ENCODE measurements around the gene RAB1B.

RAB1B gene

DNA sequence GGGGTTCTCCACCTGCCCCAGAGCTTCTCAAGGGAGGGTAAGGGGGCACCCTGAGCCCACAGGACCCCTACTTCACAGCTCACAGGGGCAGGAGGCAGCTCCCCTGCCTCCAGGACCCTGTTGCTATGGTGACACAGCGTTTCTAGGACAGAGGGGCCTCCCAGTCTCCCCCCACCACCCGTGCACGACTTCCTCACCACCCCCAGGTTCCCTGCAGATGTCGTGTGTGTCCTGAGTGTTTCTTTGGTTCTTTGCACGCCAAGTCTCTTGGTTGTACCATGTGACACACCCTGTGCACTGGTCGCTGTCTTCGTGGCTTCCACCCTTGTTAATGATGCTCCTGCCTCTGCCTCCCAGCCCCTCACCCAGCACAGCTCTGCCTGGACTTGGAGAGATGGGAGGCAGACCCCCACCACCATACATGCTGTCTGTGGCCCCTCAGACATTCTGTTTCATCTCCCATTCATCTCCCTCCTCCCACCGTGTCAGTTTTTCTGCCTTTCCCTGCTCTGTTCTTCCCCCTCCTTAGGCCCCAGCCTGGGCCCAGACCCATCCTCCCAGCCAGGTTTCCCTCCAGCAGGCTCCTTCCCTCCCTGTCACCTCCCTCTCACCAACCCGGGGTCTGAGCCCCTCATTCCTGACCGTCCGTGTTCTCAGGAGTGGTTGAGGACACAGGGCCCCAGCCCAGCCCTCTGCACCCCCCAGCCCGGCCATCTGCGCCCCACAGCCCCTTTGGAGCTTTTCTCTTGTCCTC is 24.5 kb upstream of the RAB1B start (continued):
- TF ChIP-seq ZNF70 (CRISPR knock-in tag; IDR thresholded peaks at IDR 0.05) (no peak), ZFP3 (CRISPR knock-in tag; IDR thresholded peaks at IDR 0.05) (no peak), SNAI2 (CRISPR knock-in tag; IDR thresholded peaks at IDR 0.05) (no peak)

DNA sequence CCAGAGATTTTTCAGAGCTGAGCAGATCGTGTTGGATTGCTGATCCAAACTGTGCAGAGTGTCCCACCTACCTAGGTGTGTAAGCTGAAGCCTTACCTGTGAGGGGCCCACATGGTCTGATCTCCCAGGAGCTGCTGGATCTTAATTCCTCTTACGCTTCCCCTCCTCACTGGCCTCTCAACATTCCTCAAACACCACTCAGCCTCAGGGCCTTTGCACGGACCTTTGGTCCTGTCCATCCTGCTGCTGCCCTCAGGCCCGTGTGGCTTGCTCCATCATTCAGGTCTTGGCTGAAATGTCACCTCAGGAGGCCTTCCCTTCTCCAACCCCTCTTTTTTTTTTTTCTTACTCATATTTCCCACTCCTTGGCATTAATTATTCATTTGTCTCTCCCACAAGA is 21.1 kb upstream of the RAB1B start:
- no peak for TF ChIP-seq RARB (CRISPR knock-in tag; IDR thresholded peaks at IDR 0.05)
- TF ChIP-seq ESRRG (CRISPR knock-in tag; IDR thresholded peaks at IDR 0.05), result no peak
- TF ChIP-seq ZFP3 (CRISPR knock-in tag; IDR thresholded peaks at IDR 0.05), result no peak
- no peak for TF ChIP-seq TCF4 (CRISPR knock-in tag; IDR thresholded peaks at IDR 0.05; ENCODE audit: borderline replicate concordance)
- TF ChIP-seq, protein P1, sequence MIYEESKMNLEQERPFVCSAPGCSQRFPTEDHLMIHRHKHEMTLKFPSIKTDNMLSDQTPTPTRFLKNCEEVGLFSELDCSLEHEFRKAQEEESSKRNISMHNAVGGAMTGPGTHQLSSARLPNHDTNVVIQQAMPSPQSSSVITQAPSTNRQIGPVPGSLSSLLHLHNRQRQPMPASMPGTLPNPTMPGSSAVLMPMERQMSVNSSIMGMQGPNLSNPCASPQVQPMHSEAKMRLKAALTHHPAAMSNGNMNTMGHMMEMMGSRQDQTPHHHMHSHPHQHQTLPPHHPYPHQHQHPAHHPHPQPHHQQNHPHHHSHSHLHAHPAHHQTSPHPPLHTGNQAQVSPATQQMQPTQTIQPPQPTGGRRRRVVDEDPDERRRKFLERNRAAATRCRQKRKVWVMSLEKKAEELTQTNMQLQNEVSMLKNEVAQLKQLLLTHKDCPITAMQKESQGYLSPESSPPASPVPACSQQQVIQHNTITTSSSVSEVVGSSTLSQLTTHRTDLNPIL (CRISPR knock-in tag; IDR thresholded peaks at IDR 0.05; ENCODE audit: low read depth), result no peak
- no peak for TF ChIP-seq TOX (CRISPR knock-in tag; IDR thresholded peaks at IDR 0.05; ENCODE audit: borderline replicate concordance)
- TF ChIP-seq ZNF70 (CRISPR knock-in tag; IDR thresholded peaks at IDR 0.05), result no peak
- no peak for TF ChIP-seq ZNF8 (CRISPR knock-in tag; IDR thresholded peaks at IDR 0.05)
- TF ChIP-seq ARNTL (CRISPR knock-in tag; IDR thresholded peaks at IDR 0.05; ENCODE audit: borderline replicate concordance, low read depth), result no peak
- TF ChIP-seq BACH2 (CRISPR knock-in tag; IDR thresholded peaks at IDR 0.05; ENCODE audit: borderline replicate concordance), result no peak
- TF ChIP-seq, protein P2, sequence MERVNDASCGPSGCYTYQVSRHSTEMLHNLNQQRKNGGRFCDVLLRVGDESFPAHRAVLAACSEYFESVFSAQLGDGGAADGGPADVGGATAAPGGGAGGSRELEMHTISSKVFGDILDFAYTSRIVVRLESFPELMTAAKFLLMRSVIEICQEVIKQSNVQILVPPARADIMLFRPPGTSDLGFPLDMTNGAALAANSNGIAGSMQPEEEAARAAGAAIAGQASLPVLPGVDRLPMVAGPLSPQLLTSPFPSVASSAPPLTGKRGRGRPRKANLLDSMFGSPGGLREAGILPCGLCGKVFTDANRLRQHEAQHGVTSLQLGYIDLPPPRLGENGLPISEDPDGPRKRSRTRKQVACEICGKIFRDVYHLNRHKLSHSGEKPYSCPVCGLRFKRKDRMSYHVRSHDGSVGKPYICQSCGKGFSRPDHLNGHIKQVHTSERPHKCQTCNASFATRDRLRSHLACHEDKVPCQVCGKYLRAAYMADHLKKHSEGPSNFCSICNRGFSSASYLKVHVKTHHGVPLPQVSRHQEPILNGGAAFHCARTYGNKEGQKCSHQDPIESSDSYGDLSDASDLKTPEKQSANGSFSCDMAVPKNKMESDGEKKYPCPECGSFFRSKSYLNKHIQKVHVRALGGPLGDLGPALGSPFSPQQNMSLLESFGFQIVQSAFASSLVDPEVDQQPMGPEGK (CRISPR knock-in tag; IDR thresholded peaks at IDR 0.05; ENCODE audit: borderline replicate concordance), result no peak
- no peak for TF ChIP-seq CSDC2 (CRISPR knock-in tag; IDR thresholded peaks at IDR 0.05)
- TF ChIP-seq ZFP30 (CRISPR knock-in tag; IDR thresholded peaks at IDR 0.05), result no peak
- TF ChIP-seq PPARA (CRISPR knock-in tag; IDR thresholded peaks at IDR 0.05; ENCODE audit: borderline replicate concordance), result no peak
- no peak for ATAC-seq

DNA sequence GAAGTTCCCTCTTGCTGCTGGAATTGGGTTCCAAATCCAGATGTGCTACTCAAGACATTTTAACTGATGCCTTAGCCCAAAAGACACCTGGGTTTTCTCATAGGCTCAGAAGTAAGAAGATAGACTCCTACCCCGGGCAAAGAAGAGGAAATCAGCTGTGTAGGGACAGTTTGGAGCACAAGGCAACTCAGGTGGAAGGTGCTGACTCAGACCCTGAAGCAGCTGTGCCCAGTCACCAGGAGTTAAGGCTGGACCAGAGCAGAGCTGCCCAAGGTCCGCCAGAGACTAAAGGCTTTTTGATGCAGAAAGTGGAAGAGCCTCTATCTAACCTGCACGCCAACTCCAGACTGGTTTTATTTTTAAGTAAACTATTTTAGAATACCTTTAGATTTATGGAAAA is 20.6 kb upstream of the RAB1B start:
- ATAC-seq, result no peak
- TF ChIP-seq GLIS3 (CRISPR knock-in tag; IDR thresholded peaks at IDR 0.05) (no peak), PPARA (CRISPR knock-in tag; IDR thresholded peaks at IDR 0.05; ENCODE audit: borderline replicate concordance) (no peak), ZC3H10 (CRISPR knock-in tag; IDR thresholded peaks at IDR 0.05) (no peak), ZNF70 (CRISPR knock-in tag; IDR thresholded peaks at IDR 0.05) (no peak), TCF4 (CRISPR knock-in tag; IDR thresholded peaks at IDR 0.05; ENCODE audit: borderline replicate concordance) (no peak)
- TF ChIP-seq, protein P2 (CRISPR knock-in tag; IDR thresholded peaks at IDR 0.05; ENCODE audit: borderline replicate concordance), result no peak
- TF ChIP-seq, protein P3, sequence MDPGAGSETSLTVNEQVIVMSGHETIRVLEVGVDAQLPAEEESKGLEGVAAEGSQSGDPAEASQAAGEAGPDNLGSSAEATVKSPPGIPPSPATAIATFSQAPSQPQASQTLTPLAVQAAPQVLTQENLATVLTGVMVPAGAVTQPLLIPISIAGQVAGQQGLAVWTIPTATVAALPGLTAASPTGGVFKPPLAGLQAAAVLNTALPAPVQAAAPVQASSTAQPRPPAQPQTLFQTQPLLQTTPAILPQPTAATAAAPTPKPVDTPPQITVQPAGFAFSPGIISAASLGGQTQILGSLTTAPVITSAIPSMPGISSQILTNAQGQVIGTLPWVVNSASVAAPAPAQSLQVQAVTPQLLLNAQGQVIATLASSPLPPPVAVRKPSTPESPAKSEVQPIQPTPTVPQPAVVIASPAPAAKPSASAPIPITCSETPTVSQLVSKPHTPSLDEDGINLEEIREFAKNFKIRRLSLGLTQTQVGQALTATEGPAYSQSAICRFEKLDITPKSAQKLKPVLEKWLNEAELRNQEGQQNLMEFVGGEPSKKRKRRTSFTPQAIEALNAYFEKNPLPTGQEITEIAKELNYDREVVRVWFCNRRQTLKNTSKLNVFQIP (CRISPR knock-in tag; IDR thresholded peaks at IDR 0.05; ENCODE audit: borderline replicate concordance, low read depth), result no peak

DNA sequence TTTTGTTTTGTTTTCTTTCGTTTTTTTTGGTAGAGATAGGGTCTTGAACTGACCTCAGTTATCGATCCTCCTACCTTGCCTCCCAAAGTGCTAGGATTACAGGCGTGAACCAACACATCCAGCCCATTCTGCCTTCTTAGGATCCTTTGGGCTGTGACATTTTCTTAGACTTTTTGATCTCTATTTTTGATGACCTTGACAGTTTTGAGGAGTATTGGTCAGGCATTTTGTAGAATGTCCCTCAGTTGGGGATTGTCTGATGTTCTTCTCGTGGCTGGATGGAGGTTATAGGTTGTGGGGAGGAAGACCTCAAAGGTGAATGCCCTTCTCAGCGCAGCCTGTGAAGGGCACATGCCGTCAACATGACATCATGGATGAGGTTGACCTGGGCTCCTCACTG is 19.5 kb upstream of the RAB1B start:
- ATAC-seq, result no peak
- TF ChIP-seq OSR1 (CRISPR knock-in tag; IDR thresholded peaks at IDR 0.05) (no peak), ZFP3 (CRISPR knock-in tag; IDR thresholded peaks at IDR 0.05) (no peak), ARNTL (CRISPR knock-in tag; IDR thresholded peaks at IDR 0.05; ENCODE audit: borderline replicate concordance, low read depth) (no peak), ISL1 (CRISPR knock-in tag; IDR thresholded peaks at IDR 0.05) (no peak)

DNA sequence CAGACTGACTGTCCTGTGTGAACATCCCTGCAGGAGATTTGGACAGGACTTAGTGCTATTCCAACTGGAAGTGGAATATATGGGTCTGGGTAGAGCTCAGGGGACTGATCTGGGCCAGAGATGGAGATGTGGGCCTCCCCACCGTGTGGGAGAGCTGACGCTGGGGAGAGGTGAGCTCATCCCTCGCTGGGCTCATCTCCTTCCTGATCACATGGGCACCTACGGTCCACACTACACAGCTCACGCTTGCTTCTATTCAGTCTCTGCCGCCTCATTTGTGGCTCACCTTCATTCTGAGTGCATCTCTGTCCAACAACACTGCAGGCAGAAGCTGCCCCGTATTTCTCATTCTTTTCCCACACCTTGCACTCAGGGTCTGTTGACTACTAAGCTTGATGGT is 16.6 kb upstream of the RAB1B start:
- no peak for ATAC-seq
- TF ChIP-seq TCF4 (CRISPR knock-in tag; IDR thresholded peaks at IDR 0.05; ENCODE audit: borderline replicate concordance), result no peak
- no peak for TF ChIP-seq ESRRG (CRISPR knock-in tag; IDR thresholded peaks at IDR 0.05)
- no peak for TF ChIP-seq ZNF70 (CRISPR knock-in tag; IDR thresholded peaks at IDR 0.05)
- TF ChIP-seq, protein P1 (CRISPR knock-in tag; IDR thresholded peaks at IDR 0.05; ENCODE audit: low read depth), result no peak
- no peak for TF ChIP-seq GLIS3 (CRISPR knock-in tag; IDR thresholded peaks at IDR 0.05)
- no peak for TF ChIP-seq SNAI2 (CRISPR knock-in tag; IDR thresholded peaks at IDR 0.05)
- TF ChIP-seq ZFP3 (CRISPR knock-in tag; IDR thresholded peaks at IDR 0.05), result no peak
- TF ChIP-seq BACH2 (CRISPR knock-in tag; IDR thresholded peaks at IDR 0.05; ENCODE audit: borderline replicate concordance), result no peak
- no peak for TF ChIP-seq PPARA (CRISPR knock-in tag; IDR thresholded peaks at IDR 0.05; ENCODE audit: borderline replicate concordance)
- TF ChIP-seq, protein P2 (CRISPR knock-in tag; IDR thresholded peaks at IDR 0.05; ENCODE audit: borderline replicate concordance), result no peak
- TF ChIP-seq, protein P4, sequence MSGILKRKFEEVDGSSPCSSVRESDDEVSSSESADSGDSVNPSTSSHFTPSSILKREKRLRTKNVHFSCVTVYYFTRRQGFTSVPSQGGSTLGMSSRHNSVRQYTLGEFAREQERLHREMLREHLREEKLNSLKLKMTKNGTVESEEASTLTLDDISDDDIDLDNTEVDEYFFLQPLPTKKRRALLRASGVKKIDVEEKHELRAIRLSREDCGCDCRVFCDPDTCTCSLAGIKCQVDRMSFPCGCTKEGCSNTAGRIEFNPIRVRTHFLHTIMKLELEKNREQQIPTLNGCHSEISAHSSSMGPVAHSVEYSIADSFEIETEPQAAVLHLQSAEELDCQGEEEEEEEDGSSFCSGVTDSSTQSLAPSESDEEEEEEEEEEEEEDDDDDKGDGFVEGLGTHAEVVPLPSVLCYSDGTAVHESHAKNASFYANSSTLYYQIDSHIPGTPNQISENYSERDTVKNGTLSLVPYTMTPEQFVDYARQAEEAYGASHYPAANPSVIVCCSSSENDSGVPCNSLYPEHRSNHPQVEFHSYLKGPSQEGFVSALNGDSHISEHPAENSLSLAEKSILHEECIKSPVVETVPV (CRISPR knock-in tag; IDR thresholded peaks at IDR 0.05), result no peak
- TF ChIP-seq ZFP30 (CRISPR knock-in tag; IDR thresholded peaks at IDR 0.05), result no peak

Measured in SK-N-SH treated with all-trans-retinoic acid at 6 μM for 48 hours (cell line).